ENCODE measurements around the gene SFXN3.

Gene SFXN3

GRCh38 chr10:101018600-101019439 is 12.2 kb upstream of the SFXN3 start:
- Histone ChIP-seq H3K79me2 (no peaks in the 10 kb centered on the region), H3K4me2 (ENCODE audit: low read length) (no peak overlapping the region), H3K27me3 (ENCODE audit: control insufficient read depth, insufficient read depth, low read length) (no peaks in the 10 kb centered on the region), H3K4me1 (peaks cover 6% of the 10 kb centered on the region), H2AFZ (peak overlapping the region; percentile 49), H3K9ac (no peak overlapping the region), H3K4me3 (ENCODE audit: low read depth, low read length) (no peak overlapping the region), H3K9me3 (ENCODE audit: control insufficient read depth, low read length) (no peaks in the 10 kb centered on the region), H3K27ac (no peak overlapping the region), H3K36me3 (ENCODE audit: control insufficient read depth, insufficient read depth, low read length) (no peaks in the 10 kb centered on the region)
- peak; percentile 87 for TF ChIP-seq CTCF (IDR thresholded peaks at IDR 0.05)

GRCh38 chr10:101019440-101019703 is 11.7 kb upstream of the SFXN3 start:
- Histone ChIP-seq H3K9me3 (ENCODE audit: control insufficient read depth, low read length) (no peaks in the 10 kb centered on the region), H3K36me3 (ENCODE audit: control insufficient read depth, insufficient read depth, low read length) (no peaks in the 10 kb centered on the region), H3K79me2 (no peaks in the 10 kb centered on the region), H2AFZ (peak overlapping the region; percentile 49), H3K4me3 (ENCODE audit: low read depth, low read length) (no peak overlapping the region), H3K27ac (no peak overlapping the region), H3K9ac (no peak overlapping the region), H3K27me3 (ENCODE audit: control insufficient read depth, insufficient read depth, low read length) (no peaks in the 10 kb centered on the region), H3K4me1 (peaks cover 2% of the 10 kb centered on the region), H3K4me2 (ENCODE audit: low read length) (no peak overlapping the region)
- no peak for TF ChIP-seq CTCF (IDR thresholded peaks at IDR 0.05)

GRCh38 chr10:101020427-101021075 is 10.5 kb upstream of the SFXN3 start:
- no peak overlapping the region for H3K9ac ChIP-seq
- H3K4me3 ChIP-seq (ENCODE audit: low read depth, low read length): no peak overlapping the region

GRCh38 chr10:101021239-101021638 is 9.8 kb upstream of the SFXN3 start:
- TF ChIP-seq CTCF (IDR thresholded peaks at IDR 0.05): no peak
- H3K27ac ChIP-seq: no peak overlapping the region
- H3K9ac ChIP-seq: no peak overlapping the region
- H3K27me3 ChIP-seq (ENCODE audit: control insufficient read depth, insufficient read depth, low read length): no peaks in the 10 kb centered on the region
- no peaks in the 10 kb centered on the region for H3K79me2 ChIP-seq
- no peaks in the 10 kb centered on the region for H3K4me1 ChIP-seq
- no peak overlapping the region for H3K4me3 ChIP-seq (ENCODE audit: low read depth, low read length)
- H3K9me3 ChIP-seq (ENCODE audit: control insufficient read depth, low read length): no peaks in the 10 kb centered on the region
- H2AFZ ChIP-seq: no peak overlapping the region
- no peaks in the 10 kb centered on the region for H3K36me3 ChIP-seq (ENCODE audit: control insufficient read depth, insufficient read depth, low read length)
- no peak overlapping the region for H3K4me2 ChIP-seq (ENCODE audit: low read length)

More at GRCh38 chr10:101020427-101021075, 10.5 kb upstream of the SFXN3 start:
- Histone ChIP-seq H3K4me1 (no peaks in the 10 kb centered on the region), H3K27ac (no peak overlapping the region), H3K27me3 (ENCODE audit: control insufficient read depth, insufficient read depth, low read length) (no peaks in the 10 kb centered on the region), H3K36me3 (ENCODE audit: control insufficient read depth, insufficient read depth, low read length) (no peaks in the 10 kb centered on the region), H2AFZ (no peak overlapping the region), H3K9me3 (ENCODE audit: control insufficient read depth, low read length) (no peaks in the 10 kb centered on the region), H3K4me2 (ENCODE audit: low read length) (no peak overlapping the region), H3K79me2 (no peaks in the 10 kb centered on the region)
- no peak for TF ChIP-seq CTCF (IDR thresholded peaks at IDR 0.05)
